ENCODE results near the gene DHDDS.

Gene DHDDS

DNA sequence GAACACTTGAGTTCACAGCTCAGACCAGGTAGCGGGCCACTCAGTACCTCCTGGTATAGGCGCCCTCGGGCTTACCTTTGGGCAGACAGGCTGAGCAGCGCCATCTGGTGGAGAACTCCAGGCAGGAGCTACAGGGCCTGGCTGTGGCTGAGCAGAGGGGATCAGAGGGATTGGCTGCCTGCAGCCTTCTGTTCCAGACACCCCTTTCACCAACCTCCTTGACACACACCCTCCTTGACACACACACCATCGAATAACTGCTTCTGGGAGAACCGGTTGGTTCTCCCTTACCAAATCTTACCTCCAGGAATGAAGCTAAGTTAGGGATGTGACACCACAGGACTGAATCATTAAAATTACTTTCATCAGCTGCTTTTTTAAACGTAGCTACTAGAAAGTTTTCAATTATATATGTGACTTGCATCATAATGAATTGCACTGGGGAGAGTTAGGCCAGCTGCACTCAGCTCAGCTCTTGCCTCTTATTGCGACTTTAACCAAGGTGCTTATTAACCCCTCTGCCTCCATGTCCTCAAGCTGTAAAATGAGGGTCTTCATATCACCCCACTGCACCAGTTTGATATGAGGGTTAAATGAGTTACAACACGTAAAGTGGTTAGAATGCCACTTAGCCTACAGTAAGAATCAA is 14.9 kb upstream of the DHDDS start (continued):
- TF ChIP-seq, protein P1, sequence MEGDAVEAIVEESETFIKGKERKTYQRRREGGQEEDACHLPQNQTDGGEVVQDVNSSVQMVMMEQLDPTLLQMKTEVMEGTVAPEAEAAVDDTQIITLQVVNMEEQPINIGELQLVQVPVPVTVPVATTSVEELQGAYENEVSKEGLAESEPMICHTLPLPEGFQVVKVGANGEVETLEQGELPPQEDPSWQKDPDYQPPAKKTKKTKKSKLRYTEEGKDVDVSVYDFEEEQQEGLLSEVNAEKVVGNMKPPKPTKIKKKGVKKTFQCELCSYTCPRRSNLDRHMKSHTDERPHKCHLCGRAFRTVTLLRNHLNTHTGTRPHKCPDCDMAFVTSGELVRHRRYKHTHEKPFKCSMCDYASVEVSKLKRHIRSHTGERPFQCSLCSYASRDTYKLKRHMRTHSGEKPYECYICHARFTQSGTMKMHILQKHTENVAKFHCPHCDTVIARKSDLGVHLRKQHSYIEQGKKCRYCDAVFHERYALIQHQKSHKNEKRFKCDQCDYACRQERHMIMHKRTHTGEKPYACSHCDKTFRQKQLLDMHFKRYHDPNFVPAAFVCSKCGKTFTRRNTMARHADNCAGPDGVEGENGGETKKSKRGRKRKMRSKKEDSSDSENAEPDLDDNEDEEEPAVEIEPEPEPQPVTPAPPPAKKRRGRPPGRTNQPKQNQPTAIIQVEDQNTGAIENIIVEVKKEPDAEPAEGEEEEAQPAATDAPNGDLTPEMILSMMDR (tag by site-specific recombination; IDR thresholded peaks at IDR 0.05), result peak; percentile 70
- no peak for TF ChIP-seq ZNF311 (tag by site-specific recombination; IDR thresholded peaks at IDR 0.05; ENCODE audit: borderline replicate concordance)
- no peak for TF ChIP-seq ZNF140 (tag by site-specific recombination; IDR thresholded peaks at IDR 0.05)
- TF ChIP-seq HOXC10 (CRISPR knock-in tag; IDR thresholded peaks at IDR 0.05), result no peak
- TF ChIP-seq, protein P2, sequence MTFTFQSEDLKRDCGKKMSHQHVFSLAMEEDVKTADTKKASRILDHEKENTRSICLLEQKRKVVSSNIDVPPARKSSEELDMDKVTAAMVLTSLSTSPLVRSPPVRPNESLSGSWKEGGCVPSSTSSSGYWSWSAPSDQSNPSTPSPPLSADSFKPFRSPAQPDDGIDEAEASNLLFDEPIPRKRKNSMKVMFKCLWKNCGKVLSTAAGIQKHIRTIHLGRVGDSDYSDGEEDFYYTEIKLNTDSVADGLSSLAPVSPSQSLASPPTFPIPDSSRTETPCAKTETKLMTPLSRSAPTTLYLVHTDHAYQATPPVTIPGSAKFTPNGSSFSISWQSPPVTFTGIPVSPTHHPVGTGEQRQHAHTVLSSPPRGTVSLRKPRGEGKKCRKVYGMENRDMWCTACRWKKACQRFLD (tag by site-specific recombination; IDR thresholded peaks at IDR 0.05), result no peak
- no peak for TF ChIP-seq ZNF777 (tag by site-specific recombination; IDR thresholded peaks at IDR 0.05; ENCODE audit: borderline replicate concordance)

DNA sequence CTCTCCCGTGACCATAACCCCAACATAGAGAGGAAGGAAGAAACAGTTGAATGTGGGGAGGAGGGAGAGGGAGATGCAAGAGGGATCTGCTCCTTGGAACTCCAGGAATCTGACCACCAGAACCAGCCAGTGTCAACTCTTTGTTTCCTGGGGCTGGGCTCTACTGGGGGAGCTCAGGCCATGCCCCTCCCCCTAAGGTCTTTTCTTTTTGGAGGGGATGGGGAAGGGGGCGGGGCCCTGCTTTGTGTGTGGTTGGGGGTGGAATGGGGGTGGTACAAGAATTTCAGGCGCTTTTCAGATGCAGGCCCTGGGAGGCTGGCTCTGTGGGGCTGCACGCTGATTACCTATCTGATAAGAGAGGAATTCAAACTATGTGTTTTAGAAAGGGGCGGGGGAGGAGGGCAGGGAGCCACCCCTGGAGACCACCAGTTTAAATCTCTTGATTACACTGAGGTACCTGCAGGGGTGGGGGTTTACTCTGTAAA is 13.2 kb upstream of the DHDDS start:
- Histone ChIP-seq H3K4me3 (ENCODE audit: low read depth, low read length) (no peak overlapping the region), H3K36me3 (ENCODE audit: control insufficient read depth in 2 of 2, insufficient read depth in 1 of 2, low read length in 2 of 2) (no peaks in the 10 kb centered on the region), H3K4me1 (ENCODE audit: control insufficient read depth, insufficient read depth, low read length) (no peaks in the 10 kb centered on the region), H3K9me3 (ENCODE audit: control insufficient read depth, insufficient read depth, low read depth, low read length) (no peaks in the 10 kb centered on the region), H3K27ac (ENCODE audit: extremely low read depth, low read depth, low read length) (no peak overlapping the region)
- ChIA-PET CTCF (interaction anchor here (0.6 to 4.2 kb wide), 4 partner anchors 13 to 97 kb away, joined by 3 to 53 read pairs (median 3); partner anchors contain the start of gene DHDDS), POLR2A (no interaction called here)
- TF ChIP-seq HOXD13 (CRISPR knock-in tag; IDR thresholded peaks at IDR 0.05; ENCODE audit: borderline replicate concordance) (no peak), GLIS1 (tag by site-specific recombination; IDR thresholded peaks at IDR 0.05) (peak; percentile 81)

DNA sequence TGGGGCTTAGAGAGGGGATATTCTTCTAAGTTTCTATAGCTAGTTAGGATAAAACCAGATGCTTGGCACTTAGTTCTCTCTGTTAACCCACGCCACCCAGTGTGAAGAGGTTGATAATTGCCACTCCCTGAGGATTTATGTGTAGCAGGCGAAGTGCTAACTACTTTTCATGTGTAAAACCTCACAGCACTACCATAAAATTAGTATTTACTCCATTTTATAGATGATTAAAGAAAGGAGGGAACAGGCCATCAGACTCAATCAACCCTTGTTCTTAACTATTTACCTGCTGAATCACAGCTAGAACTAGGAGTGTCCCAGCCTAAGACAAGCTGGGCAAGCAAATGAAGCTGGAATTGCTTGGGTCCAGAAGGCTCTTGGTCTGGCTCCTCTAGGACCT is 12.6 kb upstream of the DHDDS start:
- ChIA-PET CTCF (interaction anchor here (0.6 to 1.6 kb wide), 5 partner anchors 13 to 135 kb away, joined by 3 to 4 read pairs (median 3); no protein-coding TSS in a partner anchor), POLR2A (interaction anchor here (1.0 kb wide), 1 partner anchor 13 kb away, joined by 5 read pairs; the partner anchor contains the start of gene DHDDS)
- TF ChIP-seq, protein P3, sequence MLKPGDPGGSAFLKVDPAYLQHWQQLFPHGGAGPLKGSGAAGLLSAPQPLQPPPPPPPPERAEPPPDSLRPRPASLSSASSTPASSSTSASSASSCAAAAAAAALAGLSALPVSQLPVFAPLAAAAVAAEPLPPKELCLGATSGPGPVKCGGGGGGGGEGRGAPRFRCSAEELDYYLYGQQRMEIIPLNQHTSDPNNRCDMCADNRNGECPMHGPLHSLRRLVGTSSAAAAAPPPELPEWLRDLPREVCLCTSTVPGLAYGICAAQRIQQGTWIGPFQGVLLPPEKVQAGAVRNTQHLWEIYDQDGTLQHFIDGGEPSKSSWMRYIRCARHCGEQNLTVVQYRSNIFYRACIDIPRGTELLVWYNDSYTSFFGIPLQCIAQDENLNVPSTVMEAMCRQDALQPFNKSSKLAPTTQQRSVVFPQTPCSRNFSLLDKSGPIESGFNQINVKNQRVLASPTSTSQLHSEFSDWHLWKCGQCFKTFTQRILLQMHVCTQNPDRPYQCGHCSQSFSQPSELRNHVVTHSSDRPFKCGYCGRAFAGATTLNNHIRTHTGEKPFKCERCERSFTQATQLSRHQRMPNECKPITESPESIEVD (tag by site-specific recombination; IDR thresholded peaks at IDR 0.05), result peak; percentile 75
- TF ChIP-seq KLF7 (tag by site-specific recombination; IDR thresholded peaks at IDR 0.05; ENCODE audit: borderline replicate concordance), result no peak
- TF ChIP-seq EGR2 (tag by site-specific recombination; IDR thresholded peaks at IDR 0.05; ENCODE audit: low read depth), result 0 out of 2 replicates have a peak, but pooled peaks have one; percentile 11
- TF ChIP-seq ZFHX2 (tag by site-specific recombination; conservative IDR thresholded peaks at IDR 0.05), result peak; percentile 24; the same call in 1 of the 2 replicates
- no peak overlapping the region for H3K4me3 ChIP-seq (ENCODE audit: low read depth, low read length)
- no peaks in the 10 kb centered on the region for H3K4me1 ChIP-seq (ENCODE audit: control insufficient read depth, insufficient read depth, low read length)
- H3K36me3 ChIP-seq (ENCODE audit: control insufficient read depth in 2 of 2, insufficient read depth in 1 of 2, low read length in 2 of 2), result no peaks in the 10 kb centered on the region
- no peak overlapping the region for H3K27ac ChIP-seq (ENCODE audit: extremely low read depth, low read depth, low read length)
- H3K9me3 ChIP-seq (ENCODE audit: control insufficient read depth, insufficient read depth, low read depth, low read length), result no peaks in the 10 kb centered on the region

DNA sequence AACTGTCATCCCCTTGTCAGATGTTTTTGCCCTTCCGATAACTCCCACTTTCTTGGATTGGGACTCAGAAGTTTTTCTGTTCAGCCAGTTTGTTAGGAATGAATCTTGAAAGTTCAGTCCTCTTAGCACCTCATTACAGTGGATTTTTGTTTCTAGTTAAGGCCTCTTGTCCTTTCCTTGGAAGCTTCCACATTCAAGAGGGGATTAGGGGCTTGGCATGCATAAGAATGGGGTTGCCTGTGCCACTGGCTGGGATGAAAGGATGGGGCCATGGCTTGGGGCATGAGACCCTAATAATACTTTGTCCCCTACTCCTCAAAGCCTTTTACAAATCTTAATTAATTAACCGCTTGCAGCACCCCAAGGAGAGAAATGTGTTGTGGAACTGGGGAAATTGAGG is 2.4 kb upstream of the DHDDS start:
- Histone ChIP-seq H3K27ac (ENCODE audit: extremely low read depth, low read depth, low read length) (no peak overlapping the region), H3K36me3 (ENCODE audit: control insufficient read depth in 2 of 2, insufficient read depth in 1 of 2, low read length in 2 of 2) (peaks cover 5 to 10% of the 10 kb centered on the region in 2 experiments; a peak in 2 of 3 replicates), H3K4me1 (ENCODE audit: control insufficient read depth, insufficient read depth, low read length) (peaks cover 5% of the 10 kb centered on the region), H3K4me3 (ENCODE audit: low read depth, low read length) (no peak overlapping the region), H3K9me3 (ENCODE audit: control insufficient read depth, insufficient read depth, low read depth, low read length) (no peaks in the 10 kb centered on the region)
- CTCF ChIA-PET, result interaction anchor here (0.7 to 6.9 kb wide), 3 partner anchors 13 to 196 kb away, joined by 3 to 53 read pairs (median 3); partner anchors contain the start of gene CEP85
- POLR2A ChIA-PET, result interaction anchor here (0.7 kb wide), 1 partner anchor 259 kb away, joined by 3 read pairs; no protein-coding TSS in a partner anchor
- TF ChIP-seq ZNF302 (tag by site-specific recombination; IDR thresholded peaks at IDR 0.05; ENCODE audit: low read depth) (no peak), REPIN1 (tag by site-specific recombination; IDR thresholded peaks at IDR 0.05; ENCODE audit: low read depth) (no peak), ZNF37A (tag by site-specific recombination; IDR thresholded peaks at IDR 0.05) (no peak), ZFP69B (tag by site-specific recombination; IDR thresholded peaks at IDR 0.05) (no peak), ZBTB48 (tag by site-specific recombination; IDR thresholded peaks at IDR 0.05) (no peak), ZNF514 (tag by site-specific recombination; IDR thresholded peaks at IDR 0.05) (no peak), ZFP3 (tag by site-specific recombination; IDR thresholded peaks at IDR 0.05; ENCODE audit: low read depth) (no peak)
- TF ChIP-seq, protein P4, sequence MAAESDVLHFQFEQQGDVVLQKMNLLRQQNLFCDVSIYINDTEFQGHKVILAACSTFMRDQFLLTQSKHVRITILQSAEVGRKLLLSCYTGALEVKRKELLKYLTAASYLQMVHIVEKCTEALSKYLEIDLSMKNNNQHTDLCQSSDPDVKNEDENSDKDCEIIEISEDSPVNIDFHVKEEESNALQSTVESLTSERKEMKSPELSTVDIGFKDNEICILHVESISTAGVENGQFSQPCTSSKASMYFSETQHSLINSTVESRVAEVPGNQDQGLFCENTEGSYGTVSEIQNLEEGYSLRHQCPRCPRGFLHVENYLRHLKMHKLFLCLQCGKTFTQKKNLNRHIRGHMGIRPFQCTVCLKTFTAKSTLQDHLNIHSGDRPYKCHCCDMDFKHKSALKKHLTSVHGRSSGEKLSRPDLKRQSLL (tag by site-specific recombination; IDR thresholded peaks at IDR 0.05), result no peak
- TF ChIP-seq, protein P5, sequence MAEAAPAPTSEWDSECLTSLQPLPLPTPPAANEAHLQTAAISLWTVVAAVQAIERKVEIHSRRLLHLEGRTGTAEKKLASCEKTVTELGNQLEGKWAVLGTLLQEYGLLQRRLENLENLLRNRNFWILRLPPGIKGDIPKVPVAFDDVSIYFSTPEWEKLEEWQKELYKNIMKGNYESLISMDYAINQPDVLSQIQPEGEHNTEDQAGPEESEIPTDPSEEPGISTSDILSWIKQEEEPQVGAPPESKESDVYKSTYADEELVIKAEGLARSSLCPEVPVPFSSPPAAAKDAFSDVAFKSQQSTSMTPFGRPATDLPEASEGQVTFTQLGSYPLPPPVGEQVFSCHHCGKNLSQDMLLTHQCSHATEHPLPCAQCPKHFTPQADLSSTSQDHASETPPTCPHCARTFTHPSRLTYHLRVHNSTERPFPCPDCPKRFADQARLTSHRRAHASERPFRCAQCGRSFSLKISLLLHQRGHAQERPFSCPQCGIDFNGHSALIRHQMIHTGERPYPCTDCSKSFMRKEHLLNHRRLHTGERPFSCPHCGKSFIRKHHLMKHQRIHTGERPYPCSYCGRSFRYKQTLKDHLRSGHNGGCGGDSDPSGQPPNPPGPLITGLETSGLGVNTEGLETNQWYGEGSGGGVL (tag by site-specific recombination; IDR thresholded peaks at IDR 0.05), result no peak

Measured in HEK293 (cell line).